Thymus (tissue), 11 donors: ENCODE measurements around the gene APEH. TPM values are rescaled to one million over a fixed set of nuclear protein-coding genes. Genes with fewer than 3 reads are reported as not detected.

Source experiments
- DNase-seq, 9 donors: peaks; one replicate each; pipeline ENCODE4 v3.0.0-alpha.2; 2013; ENCODE audit warnings: low spot score in 9 of 9, low read depth in 6 of 9, missing footprints in 1 of 9
- H3K27ac ChIP-seq, 2 donors: one replicate each; pipeline ENCODE4 v1.5.1; 2013; ENCODE audit warnings: control low read depth in 1 of 2, low read depth in 1 of 2, low read length in 1 of 2, mild to moderate bottlenecking in 1 of 2, moderate library complexity in 1 of 2
- H3K27me3 ChIP-seq, 2 donors: one replicate each; pipeline ENCODE4 v1.5.1; 2013; ENCODE audit warnings: low read length in 1 of 2; ENCODE audit not compliant: control insufficient read depth in 2 of 2, insufficient read depth in 1 of 2
- H3K36me3 ChIP-seq, 2 donors: one replicate each; pipeline ENCODE4 v1.5.1; 2013; ENCODE audit warnings: low read length in 1 of 2, mild to moderate bottlenecking in 1 of 2, moderate library complexity in 1 of 2; ENCODE audit not compliant: control insufficient read depth in 2 of 2, insufficient read depth in 2 of 2
- H3K4me1 ChIP-seq, 2 donors: one replicate each; pipeline ENCODE4 v1.5.1; 2013; ENCODE audit warnings: low read length in 2 of 2; ENCODE audit not compliant: control insufficient read depth in 2 of 2, insufficient read depth in 2 of 2
- H3K4me3 ChIP-seq, 2 donors: one replicate each; pipeline ENCODE4 v1.5.1; 2013; ENCODE audit warnings: low read length in 2 of 2, control low read depth in 1 of 2, mild to moderate bottlenecking in 1 of 2
- H3K9me3 ChIP-seq, 2 donors: one replicate each; pipeline ENCODE4 v1.5.1; 2013; ENCODE audit warnings: low read length in 1 of 2, mild to moderate bottlenecking in 1 of 2; ENCODE audit not compliant: control insufficient read depth in 2 of 2, insufficient read depth in 1 of 2
- WGBS: extraction: QIAGEN DNeasy Blood & Tissue Kit; methylation state at CpG from one replicate; pipeline ENCODE4 v1.1.7; 2013; 5-methylcytosine and 5-hydroxymethylcytosine counted together
- polyA plus RNA-seq: library from polyadenylated mRNA; stranded (reverse); fragments of 200-250 nt; gene quantifications from one replicate; pipeline ENCODE4 v1.2.3, GENCODE V29; 2013
- total RNA-seq: library from RNA; stranded (reverse); fragments of 120-200 nt; gene quantifications from one replicate; pipeline ENCODE4 v1.2.4, GENCODE V29; 2013
- donor health status: healthy.

Gene APEH
- total and polyA plus RNA-seq, 2 donors = 45.8 to 90.5 TPM

DNA sequence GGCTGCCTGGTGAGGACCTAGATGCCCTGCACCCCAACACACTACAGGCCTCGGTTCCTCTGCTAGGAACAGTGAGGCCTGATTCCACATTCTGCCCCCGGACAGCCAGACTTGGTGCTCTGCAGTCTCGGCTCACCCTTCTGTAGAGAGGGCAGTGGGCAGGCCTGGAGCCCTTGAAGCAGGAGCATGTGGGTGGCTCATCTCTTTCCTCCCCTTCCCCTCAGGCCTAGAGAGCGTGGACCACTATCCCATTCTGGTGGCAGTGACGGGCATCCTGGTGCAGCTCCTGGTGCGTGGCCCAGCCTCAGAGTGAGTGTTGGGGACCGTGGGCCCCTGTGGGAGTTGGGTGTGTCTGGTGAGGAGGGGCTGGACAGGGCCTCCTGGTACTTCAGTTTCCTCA, 42.0 kb downstream of the APEH start:
- peaks cover 17 to 29% of the 10 kb centered on the region in 2 donors for H3K36me3 ChIP-seq
- no peak overlapping the region for H3K4me3 ChIP-seq
- 97% methylated on average over 7 of the region's 7 CpGs for WGBS
- peaks cover 22 to 49% of the 10 kb centered on the region in 2 donors for H3K4me1 ChIP-seq
- DNase-seq = no peak
- peaks cover 0 to 6% of the 10 kb centered on the region in 2 donors for H3K27me3 ChIP-seq
- no peak overlapping the region for H3K27ac ChIP-seq
- H3K9me3 ChIP-seq = no peaks in the 10 kb centered on the region

GRCh38 chr3:49716691-49717210, 42.6 kb downstream of the APEH start:
- peaks cover 0 to 6% of the 10 kb centered on the region in 2 donors for H3K27me3 ChIP-seq
- 94% methylated on average over 16 of the region's 16 CpGs for WGBS
- peaks cover 23 to 35% of the 10 kb centered on the region in 2 donors for H3K36me3 ChIP-seq
- no peak overlapping the region for H3K27ac ChIP-seq
- H3K4me3 ChIP-seq = no peak overlapping the region
- no peak for DNase-seq
- H3K9me3 ChIP-seq = no peaks in the 10 kb centered on the region
- peaks cover 16 to 43% of the 10 kb centered on the region in 2 donors for H3K4me1 ChIP-seq

DNA sequence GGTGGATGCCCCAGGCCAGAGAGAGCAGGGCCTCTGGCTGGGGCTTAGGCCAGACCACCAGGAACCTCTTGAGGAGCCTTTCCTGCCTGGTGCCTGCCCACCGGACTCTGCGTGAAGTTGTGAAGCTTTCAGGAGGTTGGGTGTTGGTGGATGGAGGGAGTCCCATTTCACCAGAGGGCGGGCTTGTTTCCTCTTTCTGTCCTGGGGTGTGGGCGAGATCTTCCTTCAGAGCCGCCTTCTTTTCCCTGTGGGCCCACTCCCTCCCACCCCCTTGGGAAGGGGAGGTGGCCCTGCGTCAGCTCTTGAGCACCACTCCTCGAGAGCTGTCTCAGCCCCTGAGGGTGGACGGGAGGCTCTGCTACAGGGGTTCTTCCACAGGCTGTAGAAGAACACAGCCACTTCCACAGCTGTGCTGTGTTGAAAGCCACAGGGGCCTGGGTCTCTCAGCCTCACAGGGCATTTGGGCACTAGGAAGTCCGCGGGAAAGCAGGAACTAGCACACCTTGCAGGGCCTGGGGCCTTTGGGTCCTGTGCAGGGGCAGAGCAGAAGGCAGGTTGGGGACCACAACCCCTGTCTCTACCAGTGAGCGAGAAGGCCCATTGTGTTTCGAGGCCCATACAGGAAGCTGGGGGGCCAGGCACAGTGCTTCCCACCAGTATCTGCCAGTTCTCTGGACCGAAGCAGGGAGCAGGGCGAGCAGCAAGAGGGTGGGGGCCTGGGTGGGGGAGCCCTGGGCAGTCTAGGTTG, 43.2 kb downstream of the APEH start:
- Histone ChIP-seq H3K4me3 (no peak overlapping the region), H3K36me3 (peaks cover 29 to 41% of the 10 kb centered on the region in 2 donors), H3K9me3 (no peaks in the 10 kb centered on the region), H3K27ac (no peak overlapping the region), H3K27me3 (peaks cover 0 to 6% of the 10 kb centered on the region in 2 donors), H3K4me1 (peaks cover 14 to 38% of the 10 kb centered on the region in 2 donors)
- WGBS = 96% methylated on average over 14 of the region's 14 CpGs
- no peak for DNase-seq

DNA sequence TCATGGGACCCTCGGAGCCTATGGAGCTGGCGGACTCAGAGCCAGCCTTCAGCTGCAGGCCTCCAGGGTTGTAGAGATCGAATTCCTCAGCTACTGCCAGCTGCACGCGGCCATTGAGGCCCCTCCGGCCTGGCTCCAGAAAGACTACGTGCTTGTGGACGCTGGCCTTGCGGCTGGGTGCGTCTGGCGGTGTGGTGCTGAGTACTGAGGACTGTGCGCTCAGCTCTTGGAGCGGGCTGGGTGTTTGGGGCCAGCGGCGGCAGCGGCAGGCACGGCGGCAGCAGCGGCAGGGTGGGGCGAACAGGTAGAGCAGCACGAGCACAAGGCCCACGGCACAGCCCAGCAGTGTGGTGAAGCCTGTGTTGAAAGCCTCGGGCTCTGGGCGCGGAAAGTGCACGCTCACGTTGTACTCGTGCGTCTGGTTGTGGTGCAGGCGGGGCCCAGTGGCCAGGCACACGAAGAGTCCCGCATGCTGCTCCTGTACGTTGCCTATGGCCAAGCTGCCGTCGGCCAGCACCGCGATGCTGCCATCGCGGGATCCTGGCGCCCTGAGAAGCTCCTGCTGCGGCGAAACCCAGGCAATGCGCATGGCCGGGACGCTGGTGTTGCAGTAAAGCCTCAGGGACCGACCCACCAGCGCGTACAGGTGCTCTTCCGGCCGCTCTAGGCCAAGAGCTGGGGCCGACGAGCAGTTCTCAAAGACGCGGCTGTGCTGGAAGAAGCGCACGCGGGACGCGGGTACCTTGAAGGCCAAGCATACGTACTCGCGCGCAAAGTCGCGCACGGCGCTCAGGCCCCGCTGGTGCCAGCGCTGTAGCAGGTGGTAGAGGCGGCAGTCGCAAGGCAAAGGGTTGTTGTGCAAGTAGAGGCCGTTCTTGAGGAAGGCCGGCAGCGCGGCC, 44.1 kb downstream of the APEH start:
- H3K4me1 ChIP-seq = peaks cover 14 to 38% of the 10 kb centered on the region in 2 donors
- H3K27ac ChIP-seq = no peak overlapping the region
- DNase-seq = peak in 1 of 9 donors; percentile 23
- peaks cover 31 to 49% of the 10 kb centered on the region in 2 donors for H3K36me3 ChIP-seq
- whole genome bisulfite sequencing = 84% methylated on average over 75 of the region's 75 CpGs
- peaks cover 0 to 6% of the 10 kb centered on the region in 2 donors for H3K27me3 ChIP-seq
- H3K4me3 ChIP-seq = peak overlapping the region; percentile 60 to 66
- H3K9me3 ChIP-seq = no peaks in the 10 kb centered on the region

DNA sequence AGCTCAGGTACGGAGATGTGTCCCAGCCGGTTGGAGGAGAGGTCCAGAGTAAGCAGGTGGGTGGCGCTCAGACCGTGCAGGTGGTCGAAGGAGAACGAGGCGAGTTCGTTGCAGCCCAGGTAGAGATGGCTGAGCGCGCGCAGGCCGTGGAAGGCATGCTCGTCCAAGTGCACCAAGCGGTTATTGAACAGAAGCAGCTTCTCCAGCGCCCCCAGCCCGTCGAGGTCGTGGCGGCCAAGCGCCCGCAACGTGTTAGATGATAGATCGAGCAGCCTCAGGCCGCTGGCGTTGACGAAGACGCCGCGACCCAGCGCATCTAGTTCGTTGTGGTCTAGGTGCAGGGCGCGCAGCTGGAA, 44.7 kb downstream of the APEH start:
- H3K4me3 ChIP-seq = peak overlapping the region; percentile 60 to 66
- H3K27me3 ChIP-seq = peaks cover 0 to 6% of the 10 kb centered on the region in 2 donors
- H3K36me3 ChIP-seq = peaks cover 31 to 49% of the 10 kb centered on the region in 2 donors
- H3K9me3 ChIP-seq = no peaks in the 10 kb centered on the region
- DNase-seq = no peak
- H3K4me1 ChIP-seq = peaks cover 11 to 34% of the 10 kb centered on the region in 2 donors
- H3K27ac ChIP-seq = peak overlapping the region in 1 of 2 donors; percentile 90
- WGBS = 13% methylated on average over 33 of the region's 33 CpGs

GRCh38 chr3:49719214-49719884, 45.2 kb downstream of the APEH start, which contains the start of gene AMIGO3:
Gene AMIGO3, minus strand, starts transcription at chr3:49719684. Its CDS starts 219 bp downstream, at chr3:49719465.
- peaks cover 0 to 6% of the 10 kb centered on the region in 2 donors for H3K27me3 ChIP-seq
- peak within 1 kb of the TSS; percentile 89 to 90 for H3K27ac ChIP-seq
- H3K4me1 ChIP-seq = peaks cover 13 to 34% of the 10 kb centered on the region in 2 donors
- no peaks in the 10 kb centered on the region for H3K9me3 ChIP-seq
- WGBS = under 1% methylated on average over 50 of the region's 50 CpGs
- peaks cover 31 to 48% of the 10 kb centered on the region in 2 donors for H3K36me3 ChIP-seq
- peak in 8 of 9 donors; percentile 69 to 93 (median 84) for DNase-seq
- H3K4me3 ChIP-seq = peak within 1 kb of the TSS; percentile 60 to 66

GRCh38 chr3:49720855-49721595, 46.9 kb downstream of the APEH start:
- Histone ChIP-seq H3K4me1 (peaks cover 17 to 43% of the 10 kb centered on the region in 2 donors), H3K27me3 (peaks cover 0 to 6% of the 10 kb centered on the region in 2 donors), H3K9me3 (no peaks in the 10 kb centered on the region), H3K36me3 (peaks cover 30 to 44% of the 10 kb centered on the region in 2 donors), H3K27ac (no peak overlapping the region), H3K4me3 (no peak overlapping the region)
- 95% methylated on average over 4 of the region's 4 CpGs for WGBS
- DNase-seq = no peak

GRCh38 chr3:49721596-49721895, 47.4 kb downstream of the APEH start:
- H3K4me1 ChIP-seq = peaks cover 17 to 43% of the 10 kb centered on the region in 2 donors

More at GRCh38 chr3:49721596-49721895, 47.4 kb downstream of the APEH start:
- 97% methylated on average over 9 of the region's 9 CpGs for WGBS
- Histone ChIP-seq H3K27ac (no peak overlapping the region), H3K9me3 (no peaks in the 10 kb centered on the region), H3K4me3 (no peak overlapping the region), H3K36me3 (peaks cover 31 to 45% of the 10 kb centered on the region in 2 donors), H3K27me3 (peaks cover 0 to 6% of the 10 kb centered on the region in 2 donors)
- DNase-seq = no peak
